Small intestine (tissue), 7 donors: ENCODE data around the gene KCNG2. TPM values are rescaled to one million over a fixed set of nuclear protein-coding genes. Genes with fewer than 3 reads are reported as not detected.

Experiments
- DNase-seq, 2 donors: peaks; one replicate each; pipeline versions ENCODE4 v3.0.0 to v3.0.0-alpha.2; 2013
- FAIRE-seq: peaks from 2 replicates; lab custom pipeline; 2012; peaks lifted over from hg19 to GRCh38; lab: Jason Lieb, UNC
- H3K27ac ChIP-seq, 3 donors: one replicate each; pipeline ENCODE4 v1.5.1; 2013; ENCODE audit warnings: low read length in 2 of 3, mild to moderate bottlenecking in 2 of 3, control low read depth in 1 of 3, inconsistent platforms in 1 of 3, low read depth in 1 of 3, moderate library complexity in 1 of 3
- H3K27me3 ChIP-seq, 3 donors: one replicate each; pipeline ENCODE4 v1.6.1; 2013; ENCODE audit warnings: low read length in 3 of 3, inconsistent platforms in 1 of 3; ENCODE audit not compliant: control insufficient read depth in 3 of 3, insufficient read depth in 3 of 3
- H3K36me3 ChIP-seq, 3 donors: one replicate each; pipeline ENCODE4 v1.6.1; 2013; ENCODE audit warnings: low read length in 3 of 3, inconsistent platforms in 1 of 3, low read depth in 1 of 3, mild to moderate bottlenecking in 1 of 3, moderate library complexity in 1 of 3; ENCODE audit not compliant: control insufficient read depth in 3 of 3, insufficient read depth in 2 of 3
- H3K4me1 ChIP-seq, 3 donors: one replicate each; pipeline ENCODE4 v1.6.1; 2013; ENCODE audit warnings: low read length in 2 of 3, inconsistent platforms in 1 of 3, low read depth in 1 of 3, mild to moderate bottlenecking in 1 of 3, moderate library complexity in 1 of 3; ENCODE audit not compliant: control insufficient read depth in 3 of 3, insufficient read depth in 2 of 3
- H3K4me3 ChIP-seq, 3 donors: one replicate each; pipeline ENCODE4 v1.5.1; 2013; ENCODE audit warnings: low read length in 3 of 3, control low read depth in 1 of 3, inconsistent platforms in 1 of 3, low read depth in 1 of 3, mild to moderate bottlenecking in 1 of 3, moderate library complexity in 1 of 3
- H3K9me3 ChIP-seq, 2 donors: one replicate each; pipeline ENCODE4 v1.6.1; 2013; ENCODE audit warnings: low read depth in 1 of 2, low read length in 1 of 2; ENCODE audit not compliant: control insufficient read depth in 2 of 2, insufficient read depth in 1 of 2
- WGBS, 3 donors: extraction: QIAGEN DNeasy Blood & Tissue Kit; methylation state at CpG; one replicate each; pipeline ENCODE4 v1.1.7; 2013; 5-methylcytosine and 5-hydroxymethylcytosine counted together
- polyA plus RNA-seq, 4 donors: library from polyadenylated mRNA; stranded (reverse) in 3 of 4; unstranded in 1 of 4; fragments of 200-250 nt in 3 of 4; fragments of 120-200 nt in 1 of 4; gene quantifications; one replicate each; pipeline versions ENCODE4 v1.2.1 to v1.2.3, GENCODE V29; 2013
- donor health status: healthy with polysubstance abuse.
- donor health status: control.
- donor health status: control.
- donor health status: Bipolar disorder and iron deficiency.
- donor health status: healthy.

KCNG2 gene
- polyA plus RNA-seq, 4 donors = 0.10 to 0.30 TPM; not detected in 2

DNA sequence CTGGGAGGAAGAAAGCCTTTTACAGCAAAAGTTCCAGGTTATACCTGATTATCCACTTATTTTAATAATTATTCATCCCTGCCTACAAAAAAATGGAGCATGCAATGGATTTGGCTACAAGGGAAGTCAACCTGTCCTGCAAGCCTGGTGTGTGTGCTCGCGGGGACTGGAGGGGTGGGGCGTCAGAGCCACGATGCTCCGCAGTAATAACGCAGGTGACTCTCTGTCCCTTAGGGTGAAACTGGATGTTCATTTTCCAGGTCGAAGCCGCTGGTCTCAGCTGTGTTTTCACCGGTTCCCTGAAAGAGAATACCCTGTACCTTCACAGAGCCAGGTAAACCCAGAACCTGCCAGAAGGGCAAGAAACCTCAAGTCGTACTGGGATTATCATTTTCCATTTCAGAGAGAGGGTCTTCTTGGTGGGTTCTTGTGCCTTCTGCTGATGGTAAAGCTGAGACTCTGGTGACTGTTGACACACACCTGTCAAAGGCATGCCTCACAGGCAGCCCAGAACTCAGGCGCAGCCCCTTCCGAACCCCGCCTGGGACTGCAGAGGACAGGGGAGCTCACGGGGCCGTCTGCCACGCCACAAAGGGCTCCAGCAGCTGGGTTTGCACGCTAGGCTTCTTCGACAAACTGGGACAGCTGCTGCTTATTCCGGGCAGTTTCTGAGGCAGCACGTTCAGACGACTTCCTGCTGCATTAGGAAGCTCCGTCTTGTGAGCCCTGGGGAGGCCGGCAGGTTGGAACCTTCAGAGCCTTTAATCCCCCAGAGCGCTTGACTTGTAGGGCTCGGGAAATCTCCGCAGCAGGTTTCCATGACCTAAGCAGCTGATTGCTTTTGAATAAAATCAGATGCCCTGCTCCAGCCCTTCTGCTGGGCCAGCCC lies 58.6 kb downstream of the KCNG2 start:
- H3K27ac ChIP-seq = no peak overlapping the region
- no peaks in the 10 kb centered on the region for H3K4me1 ChIP-seq
- DNase-seq = peak in 1 of 2 donors; percentile 32
- H3K36me3 ChIP-seq = no peaks in the 10 kb centered on the region
- no peak overlapping the region for H3K4me3 ChIP-seq
- H3K9me3 ChIP-seq = no peaks in the 10 kb centered on the region
- no peak for FAIRE-seq
- H3K27me3 ChIP-seq = peaks cover 0 to 3% (median 0%) of the 10 kb centered on the region in 3 donors
- 38 to 61% (median 52%) methylated on average over 26 of the region's 26 CpGs for WGBS, 3 donors

DNA sequence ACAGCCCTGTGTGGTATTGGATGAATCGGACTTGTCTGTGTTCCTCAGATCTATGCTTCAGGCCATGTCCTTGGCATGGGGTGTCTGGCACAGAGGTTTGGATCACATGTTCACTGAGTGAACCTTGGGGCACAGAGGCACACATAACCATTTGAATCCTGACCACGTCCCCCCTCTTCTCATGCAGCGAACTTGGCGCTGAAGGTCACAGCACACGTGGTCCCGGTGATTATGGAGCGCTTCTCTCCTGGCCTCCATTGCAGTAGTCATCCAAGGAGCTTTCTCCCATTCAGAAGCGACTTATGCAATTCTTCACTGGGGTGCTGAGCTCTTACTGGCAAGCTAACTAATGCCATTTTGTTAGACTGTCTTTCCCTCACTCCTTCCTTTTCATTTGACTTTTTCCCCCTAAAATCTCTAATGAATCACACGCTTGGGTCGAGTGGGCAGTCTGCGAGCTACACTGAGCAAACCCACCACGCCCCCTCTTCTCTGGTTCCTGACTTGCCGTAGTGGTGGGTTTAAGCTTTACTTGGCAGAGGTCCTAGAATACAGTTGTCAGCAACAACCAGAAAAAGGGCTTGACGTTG lies 59.4 kb downstream of the KCNG2 start:
- no peak for DNase-seq
- Histone ChIP-seq H3K27me3 (peaks cover 0 to 3% (median 0%) of the 10 kb centered on the region in 3 donors), H3K4me3 (no peak overlapping the region), H3K9me3 (no peaks in the 10 kb centered on the region), H3K4me1 (no peaks in the 10 kb centered on the region), H3K36me3 (no peaks in the 10 kb centered on the region), H3K27ac (no peak overlapping the region)
- no peak for FAIRE-seq
- WGBS, 3 donors = 49 to 70% (median 63%) methylated on average over 14 of the region's 14 CpGs

GRCh38 chr18:79859314-79859713 lies 61.6 kb downstream of the KCNG2 start:
- 81 to 83% (median 81%) methylated on average over 7 of the region's 7 CpGs for WGBS, 3 donors
- Histone ChIP-seq H3K4me1 (no peaks in the 10 kb centered on the region), H3K36me3 (no peaks in the 10 kb centered on the region), H3K4me3 (no peak overlapping the region), H3K27me3 (peaks cover 0 to 3% (median 0%) of the 10 kb centered on the region in 3 donors), H3K9me3 (peaks cover 0 to 8% of the 10 kb centered on the region in 2 donors), H3K27ac (no peak overlapping the region)
- FAIRE-seq (no peak), DNase-seq (no peak)

GRCh38 chr18:79861687-79862086 lies 63.9 kb downstream of the KCNG2 start:
- no peak overlapping the region for H3K4me3 ChIP-seq
- no peaks in the 10 kb centered on the region for H3K27me3 ChIP-seq
- FAIRE-seq (no peak), DNase-seq (no peak)
- no peak overlapping the region for H3K27ac ChIP-seq
- WGBS, 3 donors = 71 to 87% (median 75%) methylated on average over 2 of the region's 2 CpGs
- peaks cover 0 to 8% of the 10 kb centered on the region in 2 donors for H3K9me3 ChIP-seq
- H3K36me3 ChIP-seq = no peaks in the 10 kb centered on the region
- H3K4me1 ChIP-seq = no peaks in the 10 kb centered on the region

- DNase-seq = no peak
- H3K4me1 ChIP-seq = no peaks in the 10 kb centered on the region
- no peaks in the 10 kb centered on the region for H3K27me3 ChIP-seq
- peaks cover 0 to 8% of the 10 kb centered on the region in 2 donors for H3K9me3 ChIP-seq
- FAIRE-seq = no peak
- no peak overlapping the region for H3K4me3 ChIP-seq
- WGBS, 3 donors = 91 to 96% (median 95%) methylated on average over 15 of the region's 15 CpGs
- no peaks in the 10 kb centered on the region for H3K36me3 ChIP-seq
- no peak overlapping the region for H3K27ac ChIP-seq
Measured at GRCh38 chr18:79862562-79862961, 64.8 kb downstream of the KCNG2 start.

GRCh38 chr18:79863161-79864005 lies 65.6 kb downstream of the KCNG2 start:
- no peak for DNase-seq
- 76 to 86% (median 82%) methylated on average over 88 to 102 of the region's 102 CpGs for WGBS, 3 donors
- peaks cover 0 to 8% of the 10 kb centered on the region in 2 donors for H3K9me3 ChIP-seq
- no peaks in the 10 kb centered on the region for H3K4me1 ChIP-seq
- H3K36me3 ChIP-seq = no peaks in the 10 kb centered on the region
- H3K27me3 ChIP-seq = no peaks in the 10 kb centered on the region
- H3K27ac ChIP-seq = no peak overlapping the region
- no peak for FAIRE-seq
- H3K4me3 ChIP-seq = no peak overlapping the region

- WGBS, 3 donors = 77 to 95% (median 91%) methylated on average over 63 to 74 of the region's 74 CpGs
- Histone ChIP-seq H3K27me3 (no peaks in the 10 kb centered on the region), H3K4me3 (no peak overlapping the region), H3K4me1 (no peaks in the 10 kb centered on the region), H3K9me3 (peaks cover 0 to 8% of the 10 kb centered on the region in 2 donors), H3K36me3 (no peaks in the 10 kb centered on the region), H3K27ac (no peak overlapping the region)
- FAIRE-seq (no peak), DNase-seq (no peak)
Measured at GRCh38 chr18:79864006-79864725, 66.4 kb downstream of the KCNG2 start.
